C1 segment of cervical spinal cord (tissue), 14 donors: ENCODE measurements around the gene PACS2.

ENCODE experiments used
- DNase-seq, 14 donors: peaks; one replicate each; lab custom pipeline; 2025; lab: John Stamatoyannopoulos, UW

Gene PACS2

DNA sequence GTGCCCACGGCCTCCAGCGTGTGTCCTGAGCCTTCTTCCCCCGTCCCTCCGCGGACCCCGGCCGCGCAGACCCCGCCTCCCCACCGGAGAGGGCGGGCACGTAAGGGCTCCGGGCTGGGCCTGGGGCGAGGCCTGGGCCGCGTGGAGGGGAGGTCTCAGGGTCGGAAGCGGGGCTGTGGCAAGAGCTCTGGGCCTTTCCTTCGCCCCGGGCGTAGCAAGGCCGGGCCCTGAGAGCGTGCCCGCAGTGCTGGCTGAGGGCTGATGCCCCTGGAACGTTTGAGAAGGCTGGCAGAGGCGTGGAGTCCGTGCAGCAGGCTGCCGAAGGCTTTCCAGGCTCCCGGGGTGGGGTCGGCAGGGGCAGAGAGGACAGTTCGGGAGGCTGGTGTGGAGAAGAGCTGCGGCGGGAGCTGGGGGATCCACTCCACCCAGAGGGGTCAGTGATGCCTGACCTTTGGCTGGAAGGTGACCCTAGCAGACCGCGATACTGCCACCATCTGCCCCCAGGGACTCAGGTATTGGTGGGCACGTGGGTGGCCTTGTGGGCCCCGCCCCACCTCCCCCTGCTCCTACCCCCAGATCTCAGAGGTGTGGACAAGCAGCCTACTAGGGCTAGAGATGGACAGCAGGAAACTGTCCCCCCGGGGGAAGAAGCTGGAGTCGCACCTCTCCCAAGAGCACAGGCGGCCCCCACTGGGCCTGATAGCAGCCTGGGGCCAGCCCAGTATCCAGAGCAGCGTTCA lies 84.3 kb downstream of the PACS2 start:
- no peak for DNase-seq

DNA sequence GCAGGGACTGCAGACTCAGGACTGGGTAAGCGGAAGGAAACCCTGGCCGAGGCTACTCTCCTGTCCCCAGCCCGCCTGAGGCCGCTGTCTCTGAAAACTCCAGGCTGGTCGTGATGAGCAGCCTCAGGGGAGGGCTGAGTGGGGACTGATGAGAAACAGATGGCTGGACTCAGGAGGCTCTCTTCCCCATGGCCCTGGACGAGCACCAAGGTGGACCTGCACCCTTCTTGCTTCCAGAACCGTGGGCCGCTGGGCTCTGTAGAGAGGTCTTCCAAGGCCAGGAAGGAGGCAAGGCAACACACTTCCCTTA lies 84.9 kb downstream of the PACS2 start:
- no peak for DNase-seq

GRCh38 chr14:105400016-105400415 lies 85.5 kb downstream of the PACS2 start:
- DNase-seq: no peak

- no peak for DNase-seq
Measured at GRCh38 chr14:105401699-105402098, 87.2 kb downstream of the PACS2 start.

- DNase-seq: no peak
Measured at GRCh38 chr14:105408592-105408991, 94.0 kb downstream of the PACS2 start.

DNA sequence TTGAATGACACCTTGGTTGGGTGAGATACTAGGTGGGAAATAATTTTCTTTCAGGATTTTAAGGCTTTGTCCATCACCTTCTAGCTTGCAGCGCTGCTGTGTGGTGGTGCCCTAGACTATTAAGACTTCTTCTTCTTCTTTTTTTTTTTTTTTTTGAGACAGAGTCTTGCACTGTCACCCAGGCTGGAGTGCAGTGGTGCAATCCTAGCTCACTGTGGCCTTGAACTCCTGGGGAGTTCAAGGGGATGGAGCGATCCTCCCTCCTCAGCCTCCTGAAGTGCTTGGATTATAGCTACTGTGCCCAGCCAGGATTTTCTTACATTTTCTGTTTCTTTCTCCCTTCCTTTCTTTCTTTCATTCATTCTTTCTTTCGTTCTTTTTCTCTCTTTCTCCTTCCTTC lies 94.8 kb downstream of the PACS2 start:
- DNase-seq: no peak

GRCh38 chr14:105410642-105411016 lies 96.1 kb downstream of the PACS2 start:
- DNase-seq: no peak

DNA sequence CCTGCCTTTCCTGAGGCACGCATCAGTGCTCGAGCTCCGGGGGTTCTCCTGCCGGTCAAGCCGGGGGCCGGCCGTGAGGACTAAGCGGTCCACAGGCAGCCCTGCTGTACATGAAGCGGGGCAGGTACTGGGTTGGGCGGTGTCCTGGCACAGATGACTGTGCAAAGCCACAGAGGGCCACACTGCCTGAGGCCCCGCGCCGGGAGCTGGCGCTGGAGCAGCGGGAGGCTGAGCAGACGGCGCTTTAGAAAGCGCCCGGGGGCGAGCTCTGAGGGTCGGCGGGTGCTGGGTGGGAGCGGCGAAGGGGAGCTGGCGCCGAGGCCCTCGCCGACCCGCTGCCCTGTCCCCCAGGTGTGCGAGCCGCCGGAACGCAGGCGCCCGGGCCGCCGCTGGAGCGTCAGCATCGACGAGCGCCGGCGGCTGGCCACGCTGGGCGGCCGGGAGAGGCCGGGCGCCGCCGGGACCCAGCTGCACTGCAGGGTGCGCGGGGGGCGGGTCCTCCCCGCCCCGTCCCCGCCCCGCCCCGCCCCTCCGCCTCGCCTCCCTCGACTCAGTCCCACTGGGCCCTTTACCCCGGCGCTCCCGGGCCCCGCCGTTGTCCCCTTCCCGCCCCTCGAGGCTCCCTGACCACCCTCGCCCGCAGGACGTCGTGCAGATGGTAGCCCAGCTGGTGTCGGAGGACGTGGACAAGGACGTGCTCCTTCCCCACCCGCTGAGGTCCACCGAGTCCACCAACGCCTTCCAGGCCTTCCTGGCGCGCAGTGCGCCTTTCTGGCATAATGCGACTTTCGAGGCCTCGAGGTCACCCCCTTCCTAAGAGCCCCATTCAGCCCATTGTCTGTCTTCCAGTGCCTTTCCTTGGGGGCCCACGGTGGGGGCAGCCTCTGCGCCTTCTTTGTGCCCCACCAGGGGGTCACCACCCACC lies 96.7 kb downstream of the PACS2 start:
- DNase-seq: peak in 2 of 14 donors; percentile 9 to 40

GRCh38 chr14:105411985-105412770 lies 97.6 kb downstream of the PACS2 start:
- no peak for DNase-seq

- DNase-seq: no peak
Measured at GRCh38 chr14:105412771-105413543, 98.4 kb downstream of the PACS2 start.

DNA sequence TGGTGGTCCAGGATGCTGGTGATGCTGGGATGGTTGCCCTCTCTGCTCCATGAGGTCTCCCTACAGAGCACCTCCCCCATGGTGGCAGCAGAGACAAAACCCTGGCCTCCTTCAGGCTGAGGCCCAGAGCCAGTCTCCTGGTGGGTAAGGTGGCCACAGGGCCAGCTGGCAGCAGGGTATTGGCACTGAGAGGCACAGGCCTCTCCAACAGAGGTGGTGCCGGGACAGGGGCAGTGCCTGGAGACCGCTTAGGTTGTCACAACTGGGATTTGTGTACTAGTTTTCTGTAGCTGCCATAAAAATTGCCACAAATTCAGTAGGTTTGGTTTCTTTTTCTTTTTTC lies 99.0 kb downstream of the PACS2 start:
- peak in 5 of 14 donors; percentile 46 to 68 (median 54) for DNase-seq

DNA sequence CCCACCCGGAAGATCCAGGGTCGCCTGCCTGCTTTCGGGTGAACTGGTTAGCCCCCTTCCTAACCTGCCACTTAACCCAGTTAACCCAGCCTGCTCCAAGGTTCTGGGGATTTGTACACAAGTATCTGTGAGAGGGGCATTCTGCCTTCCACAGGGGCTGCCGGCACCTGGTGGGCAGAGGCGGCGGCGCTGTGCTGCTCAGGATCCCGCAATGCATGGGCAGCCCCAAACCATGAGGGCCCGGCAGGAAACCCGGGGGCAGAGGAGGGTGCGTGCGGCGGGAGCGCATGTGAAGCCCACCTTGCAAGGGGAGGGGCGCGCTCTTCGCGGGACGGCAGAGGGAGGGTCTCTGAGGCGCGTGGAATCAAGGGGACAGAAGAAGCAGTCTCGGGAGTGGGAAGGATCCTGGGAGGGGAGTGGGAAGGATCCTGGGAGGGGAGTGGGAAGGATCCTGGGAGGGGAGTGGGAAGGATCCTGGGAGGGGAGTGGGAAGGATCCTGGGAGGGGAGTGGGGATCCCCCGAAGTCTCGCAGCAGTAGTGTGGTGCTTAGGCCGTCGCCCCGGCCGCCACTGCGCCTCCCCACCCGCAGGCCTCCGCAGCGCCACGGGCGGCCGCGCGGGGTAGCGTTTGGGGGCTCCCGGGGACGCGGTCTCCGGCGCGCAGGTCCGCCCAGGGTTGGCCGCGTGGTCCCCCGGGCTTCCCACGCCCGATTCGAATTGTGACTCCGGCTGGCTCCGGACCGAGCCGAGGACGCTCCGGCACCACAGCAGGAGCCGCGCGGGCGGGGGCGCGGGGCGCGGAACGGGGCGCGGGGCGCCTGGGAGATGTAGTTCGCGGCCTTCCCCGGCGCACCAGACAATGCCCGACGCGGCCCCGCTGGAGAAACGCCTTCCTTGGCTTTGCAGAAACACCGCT lies 100.2 kb downstream of the PACS2 start:
- peak in 12 of 14 donors; percentile 22 to 78 (median 56) for DNase-seq

GRCh38 chr14:105415481-105416428 lies 101.2 kb downstream of the PACS2 start:
- no peak for DNase-seq

- no peak for DNase-seq
Measured at GRCh38 chr14:105416671-105417070, 102.1 kb downstream of the PACS2 start.

- DNase-seq: no peak
Measured at GRCh38 chr14:105417690-105418121, 103.2 kb downstream of the PACS2 start.

GRCh38 chr14:105418269-105419194 lies 104.0 kb downstream of the PACS2 start:
- no peak for DNase-seq

DNA sequence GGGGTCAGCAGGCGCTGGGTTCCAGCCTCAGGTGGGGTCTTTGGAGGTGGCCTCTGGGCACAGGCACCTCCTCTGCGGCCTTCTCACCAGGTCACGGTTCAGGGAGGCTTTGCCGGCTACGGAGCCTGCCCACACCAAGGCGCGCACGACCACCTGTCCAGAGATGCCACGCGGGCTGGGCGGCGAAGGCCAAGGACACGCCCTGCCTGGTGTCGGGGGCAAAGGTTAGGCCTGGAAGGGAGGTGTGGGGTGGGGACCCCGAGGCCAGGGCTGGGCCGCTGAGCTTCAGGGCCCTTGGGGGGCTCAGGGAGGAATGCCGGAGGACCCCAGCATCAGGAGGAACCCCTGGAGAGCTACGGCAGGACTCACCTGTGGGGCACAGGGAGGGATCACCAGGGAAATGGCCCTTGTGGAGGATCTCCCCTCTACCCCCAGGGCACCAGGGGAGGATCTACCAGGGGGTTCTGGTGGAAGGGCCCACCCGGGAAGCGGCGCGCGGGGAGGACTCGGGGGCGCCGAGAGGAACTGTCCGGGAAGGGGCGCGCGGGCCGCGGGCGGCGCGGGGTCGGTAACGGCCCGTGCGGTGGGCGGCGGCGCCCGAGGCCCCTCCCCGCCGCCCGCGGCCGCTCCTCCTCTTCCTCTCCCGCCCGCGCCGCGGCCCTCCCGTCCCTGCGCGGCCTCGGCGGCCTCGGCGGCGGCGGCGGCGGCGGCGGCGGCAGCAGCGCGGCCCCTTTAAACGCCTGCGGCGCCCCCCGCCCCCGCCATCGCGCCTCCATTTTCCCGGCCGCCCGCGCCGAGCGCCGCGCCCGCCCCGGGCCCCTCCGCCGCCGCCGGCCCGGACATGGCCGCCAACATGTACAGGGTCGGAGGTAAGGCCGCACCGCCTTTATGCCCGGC lies 104.9 kb downstream of the PACS2 start, which contains the start of gene MTA1:
MTA1 (plus strand) TSS at position 633 of the 897 bp plus-strand sequence; CDS start at position 842, 209 bp downstream.
- peak in 1 of 14 donors; percentile 26 for DNase-seq
